ENCODE results near the gene CDHR3.

GRCh38 chr7:105980645-105981396 lies 17.8 kb downstream of the CDHR3 start:
- TF ChIP-seq CTCF (IDR thresholded peaks at IDR 0.05; ENCODE audit: low read length) (no peak), EZH2 (optimal IDR thresholded peaks at IDR 0.05; ENCODE audit: low read depth, low read length) (no peak)
